B cell (primary cell): ENCODE results near the gene PTPRG. TPM values are rescaled to one million over a fixed set of nuclear protein-coding genes. Genes with fewer than 3 reads are reported as not detected.

ENCODE experiments used
- ATAC-seq: fragments of 200-7000 bp; cut with Tn5 transposase; one replicate; pipeline ENCODE4 v1.10.0; 2021; ENCODE audit warnings: low read depth, mild to moderate bottlenecking, moderate number of reproducible peaks, moderate library complexity
- CTCF ChIA-PET: fragments of 350-600 bp; sonication (Branson Sonifier 250); formaldehyde crosslinking; loops from one replicate; lab custom pipeline; 2021; ENCODE audit warnings: antibody characterized with exemption, inconsistent platforms; lab: Charles Lee
- POLR2A ChIA-PET: fragments of 350-600 bp; sonication (Branson Sonifier 250); formaldehyde crosslinking; loops from one replicate; lab custom pipeline; 2021; ENCODE audit warnings: antibody characterized with exemption; lab: Charles Lee
- DNase-seq: peaks from one replicate; pipeline ENCODE4 v3.0.0; 2013
- H2AFZ ChIP-seq: 2 replicates; pipeline ENCODE4 v1.6.1; 2012; ENCODE audit warnings: mild to moderate bottlenecking, low read depth, low read length; ENCODE audit not compliant: insufficient read depth, poor library complexity, severe bottlenecking
- H3K27ac ChIP-seq, 2 donors: 1 replicate in 1 of 2; 2 replicates in 1 of 2; pipeline ENCODE4 v1.5.1; 2012 to 2013; ENCODE audit warnings: low read length in 2 of 2, mild to moderate bottlenecking in 2 of 2, moderate library complexity in 1 of 2
- H3K27me3 ChIP-seq, 4 experiments: fragments of 200-600 bp in 1 of 4; sonication (generic) in 1 of 4; replicated peaks in 1 of 4; 1 replicate in 2 of 4; 2 replicates in 2 of 4; pipeline versions ENCODE4 v1.6.1 to v1.7.0; 2013 to 2016; ENCODE audit warnings: low read length in 3 of 4, mild to moderate bottlenecking in 2 of 4, mixed read lengths in 1 of 4, moderate library complexity in 1 of 4; ENCODE audit not compliant: insufficient read depth in 4 of 4, control insufficient read depth in 3 of 4; ENCODE audit errors: control extremely low read depth in 1 of 4
- H3K36me3 ChIP-seq, 2 experiments: replicated peaks in 1 of 2; 1 replicate in 1 of 2; 2 replicates in 1 of 2; pipeline versions ENCODE4 v1.6.1 to v1.7.1; 2013; ENCODE audit warnings: low read length in 1 of 2; ENCODE audit not compliant: insufficient read depth in 2 of 2, control insufficient read depth in 1 of 2; ENCODE audit errors: control extremely low read depth in 1 of 2, extremely low read depth in 1 of 2
- H3K4me1 ChIP-seq, 2 donors: fragments of 200-600 bp in 1 of 2; sonication (generic) in 1 of 2; 1 replicate in 1 of 2; 2 replicates in 1 of 2; pipeline versions ENCODE4 v1.5.1 to v1.6.1; 2013 to 2017; ENCODE audit warnings: low read length in 2 of 2; ENCODE audit not compliant: control insufficient read depth in 2 of 2, insufficient read depth in 2 of 2
- H3K4me2 ChIP-seq: replicated peaks from 2 replicates; pipeline ENCODE3; 2012; ENCODE audit warnings: mild to moderate bottlenecking, low read depth, low read length; ENCODE audit not compliant: poor library complexity, severe bottlenecking
- H3K4me3 ChIP-seq, 5 experiments: fragments of 200-600 bp in 1 of 5; sonication (generic) in 1 of 5; 1 replicate in 3 of 5; 2 replicates in 2 of 5; pipeline versions ENCODE4 v1.5.1 to v1.7.0; 2011 to 2016; ENCODE audit warnings: low read length in 4 of 5, mild to moderate bottlenecking in 4 of 5, low read depth in 2 of 5, control low read depth in 1 of 5, moderate library complexity in 1 of 5; ENCODE audit not compliant: insufficient read depth in 1 of 5; ENCODE audit errors: control extremely low read depth in 1 of 5, extremely low read depth in 1 of 5
- H3K79me2 ChIP-seq: fragments of 200-600 bp; sonication (generic); one replicate; pipeline ENCODE4 v1.6.0; 2016; ENCODE audit warnings: low read length; ENCODE audit not compliant: control insufficient read depth, insufficient read depth
- H3K9ac ChIP-seq: fragments of 200-600 bp; sonication (generic); 2 replicates; pipeline ENCODE4 v1.6.1; 2017; ENCODE audit warnings: mild to moderate bottlenecking, low read length, moderate library complexity
- H3K9me3 ChIP-seq, 3 donors: one replicate each; pipeline versions ENCODE4 v1.6.1 to v1.7.1; 2013; ENCODE audit warnings: low read length in 2 of 3; ENCODE audit not compliant: control insufficient read depth in 2 of 3, insufficient read depth in 1 of 3; ENCODE audit errors: control extremely low read depth in 1 of 3
- H4K20me1 ChIP-seq: 2 replicates; pipeline ENCODE4 v1.6.0; 2012; ENCODE audit warnings: mild to moderate bottlenecking, low read length; ENCODE audit not compliant: insufficient read depth, control insufficient read depth, poor library complexity, severe bottlenecking
- H3K27ac Mint-ChIP-seq: one replicate; pipeline ENCODE4 v1.8.0; 2021; ENCODE audit warnings: mixed read lengths
- H3K27me3 Mint-ChIP-seq: one replicate; pipeline ENCODE4 v1.8.0; 2021; ENCODE audit warnings: mixed read lengths
- H3K4me1 Mint-ChIP-seq: one replicate; pipeline ENCODE4 v1.8.0; 2021; ENCODE audit warnings: mixed read lengths
- H3K4me3 Mint-ChIP-seq: one replicate; pipeline ENCODE4 v1.8.0; 2021; ENCODE audit warnings: mixed read lengths
- H3K9me3 Mint-ChIP-seq: one replicate; pipeline ENCODE4 v1.8.0; 2022; ENCODE audit warnings: mixed read lengths; ENCODE audit not compliant: insufficient read depth
- EZH2 ChIP-seq: IDR thresholded peaks from 2 replicates; pipeline ENCODE4 v1.6.1; 2012; ENCODE audit warnings: borderline replicate concordance, low read depth, mild to moderate bottlenecking, moderate library complexity, low read length; ENCODE audit not compliant: insufficient read depth, poor library complexity, severe bottlenecking
- WGBS: methylation state at CpG from one replicate; pipeline ENCODE4 v1.1.5; 2013; ENCODE audit warnings: missing lambda C conversion rate; ENCODE audit not compliant: insufficient coverage; 5-methylcytosine and 5-hydroxymethylcytosine counted together
- intact Hi-C: fragments of 100-400 bp; cut with micrococcal nuclease; formaldehyde crosslinking; loops from one replicate; pipeline ENCODE4 v1.10.0; 2022
- polyA plus RNA-seq: library from polyadenylated mRNA; depleted of rRNA; stranded (reverse); fragments of >200 nt; gene quantifications from 2 replicates; pipeline ENCODE4 v1.2.3, GENCODE V29; 2012
- total RNA-seq, 2 donors: library from RNA; stranded (reverse); fragments of 120-200 nt in 1 of 2; gene quantifications; 1 replicate in 1 of 2; 2 replicates in 1 of 2; pipeline versions ENCODE4 v1.2.3 to v1.2.4, GENCODE V29; 2013 to 2022
- TF ChIP-seq, protein P1 (sequence below): fragments of 200-600 bp; IDR thresholded peaks from one replicate; pipeline ENCODE4 v1.8.0; 2022; ENCODE audit warnings: antibody characterized with exemption, mild to moderate bottlenecking

Gene PTPRG
- total and polyA plus RNA-seq, 2 donors (not counting 1 experiment from before 2014, with no cell fraction given): 0.12 to 1.3 TPM

DNA sequence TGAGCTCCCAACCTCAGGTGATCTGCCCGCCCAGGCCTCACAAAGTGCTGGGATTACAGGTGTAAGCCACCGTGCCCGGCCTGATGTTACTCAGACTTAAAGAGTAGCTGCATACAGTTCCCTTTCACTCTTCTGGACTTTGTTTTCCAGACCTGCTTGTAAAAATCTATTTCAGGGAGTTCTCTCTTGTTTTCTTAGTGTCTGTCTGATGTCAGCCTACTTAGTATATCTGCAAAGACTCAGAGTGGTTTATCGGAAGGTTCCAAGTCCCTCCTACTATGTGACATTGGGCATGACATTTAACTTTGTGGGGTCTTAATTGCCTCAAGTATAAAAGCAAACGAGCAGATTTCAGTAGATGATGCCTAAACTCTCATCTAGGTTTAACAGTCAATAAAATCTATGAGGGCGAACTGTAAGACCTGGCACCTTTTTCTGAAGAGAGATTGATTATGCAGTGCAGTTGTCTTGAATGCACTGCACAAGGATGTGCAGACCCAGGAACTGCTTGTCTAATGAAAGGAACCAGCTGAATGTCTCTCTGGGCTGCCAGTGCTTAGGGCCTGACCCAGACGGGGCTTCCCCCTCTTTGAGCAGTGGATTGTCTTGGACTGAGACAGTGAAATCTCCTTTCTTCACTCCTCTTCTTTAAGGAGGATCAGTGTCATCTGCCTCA is 301.4 kb downstream of the PTPRG start:
- Histone ChIP-seq H3K4me1 (no peaks in the 10 kb centered on the region), H2AFZ (no peak overlapping the region), H3K9me3 (no peaks in the 10 kb centered on the region), H3K4me3 (no peak overlapping the region), H3K79me2 (no peaks in the 10 kb centered on the region), H3K4me2 (no peak overlapping the region), H3K36me3 (no peaks in the 10 kb centered on the region), H3K9ac (no peak overlapping the region), H4K20me1 (no peaks in the 10 kb centered on the region), H3K27ac (no peak overlapping the region), H3K27me3 (no peaks in the 10 kb centered on the region)
- no peaks in the 10 kb centered on the region for H3K27me3 Mint-ChIP-seq
- 95% methylated on average over 4 of the region's 7 CpGs for WGBS
- ChIA-PET CTCF (no interaction called here), POLR2A (no interaction called here)
- H3K4me3 Mint-ChIP-seq: no peak overlapping the region
- TF ChIP-seq, protein P1, sequence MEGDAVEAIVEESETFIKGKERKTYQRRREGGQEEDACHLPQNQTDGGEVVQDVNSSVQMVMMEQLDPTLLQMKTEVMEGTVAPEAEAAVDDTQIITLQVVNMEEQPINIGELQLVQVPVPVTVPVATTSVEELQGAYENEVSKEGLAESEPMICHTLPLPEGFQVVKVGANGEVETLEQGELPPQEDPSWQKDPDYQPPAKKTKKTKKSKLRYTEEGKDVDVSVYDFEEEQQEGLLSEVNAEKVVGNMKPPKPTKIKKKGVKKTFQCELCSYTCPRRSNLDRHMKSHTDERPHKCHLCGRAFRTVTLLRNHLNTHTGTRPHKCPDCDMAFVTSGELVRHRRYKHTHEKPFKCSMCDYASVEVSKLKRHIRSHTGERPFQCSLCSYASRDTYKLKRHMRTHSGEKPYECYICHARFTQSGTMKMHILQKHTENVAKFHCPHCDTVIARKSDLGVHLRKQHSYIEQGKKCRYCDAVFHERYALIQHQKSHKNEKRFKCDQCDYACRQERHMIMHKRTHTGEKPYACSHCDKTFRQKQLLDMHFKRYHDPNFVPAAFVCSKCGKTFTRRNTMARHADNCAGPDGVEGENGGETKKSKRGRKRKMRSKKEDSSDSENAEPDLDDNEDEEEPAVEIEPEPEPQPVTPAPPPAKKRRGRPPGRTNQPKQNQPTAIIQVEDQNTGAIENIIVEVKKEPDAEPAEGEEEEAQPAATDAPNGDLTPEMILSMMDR: no peak
- no peak for TF ChIP-seq EZH2
- H3K27ac Mint-ChIP-seq: no peak overlapping the region
- DNase-seq: no peak
- intact Hi-C loops: no loop called here
- no peaks in the 10 kb centered on the region for H3K9me3 Mint-ChIP-seq
- no peak for ATAC-seq
- no peaks in the 10 kb centered on the region for H3K4me1 Mint-ChIP-seq

DNA sequence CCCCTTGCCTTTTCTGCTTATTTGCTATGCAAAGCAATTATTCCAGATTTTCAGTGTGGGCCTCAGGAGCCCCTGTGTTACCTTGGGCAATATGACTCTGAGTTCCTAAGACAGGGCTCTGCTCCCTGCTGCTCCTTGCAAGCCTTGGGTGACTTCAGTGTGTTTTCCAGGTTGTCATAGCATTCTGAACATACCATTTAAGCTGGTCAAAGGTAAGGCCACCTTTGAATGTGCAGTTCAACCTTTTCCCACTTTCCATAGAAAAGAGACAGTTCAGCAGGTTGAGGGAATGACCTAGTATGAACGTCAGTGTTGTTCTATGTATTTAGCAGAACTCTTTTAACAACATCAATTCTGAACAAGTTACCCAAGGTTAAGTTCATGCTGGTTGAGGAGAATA is 302.2 kb downstream of the PTPRG start:
- WGBS: no CpG with 5 or more reads among the region's 1 CpG
- intact Hi-C loops: no loop called here
- no peaks in the 10 kb centered on the region for H3K9me3 Mint-ChIP-seq
- no peak overlapping the region for H3K9ac ChIP-seq
- ChIA-PET POLR2A (no interaction called here), CTCF (no interaction called here)
- H3K4me1 ChIP-seq: no peaks in the 10 kb centered on the region
- no peak overlapping the region for H3K4me3 Mint-ChIP-seq
- no peaks in the 10 kb centered on the region for H3K9me3 ChIP-seq
- H3K4me3 ChIP-seq: no peak overlapping the region
- H3K79me2 ChIP-seq: no peaks in the 10 kb centered on the region
- no peaks in the 10 kb centered on the region for H3K27me3 Mint-ChIP-seq
- no peaks in the 10 kb centered on the region for H3K27me3 ChIP-seq
- H3K27ac ChIP-seq: no peak overlapping the region
- TF ChIP-seq EZH2: no peak
- TF ChIP-seq, protein P1: no peak
- H3K27ac Mint-ChIP-seq: no peak overlapping the region
- H3K36me3 ChIP-seq: no peaks in the 10 kb centered on the region
- no peak for ATAC-seq
- DNase-seq: no peak
- no peaks in the 10 kb centered on the region for H4K20me1 ChIP-seq
- no peak overlapping the region for H3K4me2 ChIP-seq
- H2AFZ ChIP-seq: no peak overlapping the region
- H3K4me1 Mint-ChIP-seq: no peaks in the 10 kb centered on the region
